AG09309 (cell line): ENCODE data around the gene SMPD1.
A peak's percentile ranks its signal among the peaks of the same experiment; 100 is the strongest.

Experiments
- DNase-seq: peaks from one replicate; pipeline ENCODE4 v3.0.0-alpha.2; 2010; ENCODE audit warnings: low read depth
- H3K4me3 ChIP-seq: 2 replicates; pipeline ENCODE4 v1.5.1; 2011; ENCODE audit warnings: mild to moderate bottlenecking, low read depth, low read length, moderate library complexity; ENCODE audit not compliant: control insufficient read depth
- CTCF ChIP-seq: IDR thresholded peaks from 2 replicates; pipeline ENCODE4 v1.5.1; 2011; ENCODE audit warnings: mild to moderate bottlenecking, low read depth, low read length, inconsistent platforms; ENCODE audit not compliant: insufficient read depth, control insufficient read depth; ENCODE audit errors: missing control alignments

SMPD1 gene

DNA sequence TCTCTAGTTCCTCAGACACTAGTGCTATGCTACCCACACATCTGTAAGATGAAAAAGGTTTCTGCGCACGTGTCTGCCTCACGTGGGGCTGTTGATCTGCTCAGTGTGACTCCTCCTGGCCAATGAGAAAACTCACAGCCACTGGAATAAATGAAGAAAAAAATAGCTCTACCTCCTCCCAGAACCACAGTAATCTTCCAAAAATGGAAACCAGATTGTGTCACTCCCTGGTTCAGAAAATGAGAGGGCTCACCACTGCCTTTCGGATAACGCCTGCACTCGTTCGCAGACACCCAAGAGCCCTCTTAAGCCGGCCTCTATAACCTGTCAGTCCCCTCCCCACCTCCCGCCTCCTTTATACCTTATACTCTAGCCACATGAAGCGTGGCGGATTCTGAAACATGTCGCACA lies 23.5 kb downstream of the SMPD1 start:
- no peak overlapping the region for H3K4me3 ChIP-seq
- no peak for TF ChIP-seq CTCF
- no peak for DNase-seq

DNA sequence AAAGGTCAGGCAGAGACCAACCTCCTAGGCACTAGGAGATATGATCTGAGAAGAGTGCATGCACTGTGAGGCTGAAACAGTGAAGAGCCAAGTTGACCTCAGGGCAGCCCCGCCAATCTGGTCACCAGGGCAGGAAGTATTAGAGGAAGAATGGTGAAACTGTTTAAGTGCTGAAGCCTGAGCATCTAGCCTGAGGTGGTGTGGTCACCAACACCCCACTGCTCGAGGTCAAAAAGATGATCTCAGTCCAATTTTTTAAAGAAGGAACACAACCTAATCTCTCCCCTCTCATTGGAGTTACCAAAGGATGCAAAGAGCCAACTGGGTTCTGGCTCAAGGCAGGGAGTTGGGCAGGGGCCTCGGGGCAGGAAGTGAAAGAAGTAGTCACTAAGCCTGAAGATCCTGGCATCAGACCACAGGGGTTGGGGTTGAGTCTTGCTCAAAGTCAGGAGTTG lies 24.6 kb downstream of the SMPD1 start:
- TF ChIP-seq CTCF, result no peak
- no peak overlapping the region for H3K4me3 ChIP-seq

GRCh38 chr11:6415797-6416196 lies 25.5 kb downstream of the SMPD1 start:
- TF ChIP-seq CTCF, result no peak
- no peak overlapping the region for H3K4me3 ChIP-seq
- no peak for DNase-seq

More for the DNA sequence above, 24.6 kb downstream of the SMPD1 start:
- no peak for DNase-seq

- peak overlapping the region; percentile 78 for H3K4me3 ChIP-seq
- TF ChIP-seq CTCF, result no peak
- no peak for DNase-seq
Observed at GRCh38 chr11:6417907-6418556, 27.8 kb downstream of the SMPD1 start.

- TF ChIP-seq CTCF, result no peak
- DNase-seq, result no peak
- peak overlapping the region; percentile 78 for H3K4me3 ChIP-seq
Observed at GRCh38 chr11:6418557-6419008, 28.3 kb downstream of the SMPD1 start.

DNA sequence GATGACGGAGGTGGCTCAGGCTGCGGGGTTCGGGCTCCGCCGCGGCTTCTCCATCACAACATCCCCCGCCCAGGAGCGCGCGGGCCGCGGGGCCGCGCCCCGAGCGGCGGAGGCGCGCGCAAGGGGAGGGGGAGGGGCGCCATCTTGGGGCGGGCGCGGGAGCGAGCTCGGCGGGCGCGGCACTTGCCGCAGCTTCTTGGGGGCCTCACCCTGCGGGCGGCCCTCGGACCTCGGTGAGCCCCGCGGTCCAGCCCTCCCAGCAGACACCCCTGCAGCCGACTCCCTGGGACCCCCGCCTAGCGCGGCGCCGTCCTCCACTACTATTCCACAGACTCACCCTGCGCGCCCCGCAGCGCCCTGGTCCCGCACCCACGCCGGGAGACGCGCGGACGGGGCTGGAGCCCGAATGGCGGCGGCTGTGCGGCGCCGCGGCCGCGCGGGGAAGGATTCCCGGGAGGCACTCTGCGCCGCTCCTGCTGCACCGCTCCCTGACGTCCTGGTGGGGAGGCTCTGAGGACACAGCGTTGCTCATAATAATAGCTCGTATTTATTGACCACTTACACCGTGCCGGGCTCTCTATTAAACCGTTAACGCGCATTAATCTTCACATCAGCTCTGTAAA lies 28.8 kb downstream of the SMPD1 start, which contains the start of gene APBB1:
Gene APBB1, minus strand, starts transcription at position 86 of the 623 bp plus-strand sequence. CDS start 7,747 bp downstream, outside the sequence.
- no peak for TF ChIP-seq CTCF
- H3K4me3 ChIP-seq, result peak within 1 kb of the TSS; percentile 78
- DNase-seq, result no peak
